H9 (cell line): Measurements from ENCODE around the gene ALDH1A1. TPM values are rescaled to one million over a fixed set of nuclear protein-coding genes. Genes with fewer than 3 reads are reported as not detected.

Experiments used
- DNase-seq: peaks from one replicate; pipeline ENCODE4 v3.0.0-alpha.2; 2017
- H2AFZ ChIP-seq: one replicate; pipeline ENCODE4 v1.6.1; 2013; ENCODE audit warnings: mild to moderate bottlenecking, low read length, control low read depth, moderate library complexity
- H2AK5ac ChIP-seq: 2 replicates; pipeline ENCODE4 v1.6.1; 2013; ENCODE audit warnings: low read length, control low read depth, mixed read lengths; ENCODE audit not compliant: insufficient read length
- H2BK120ac ChIP-seq: one replicate; pipeline ENCODE4 v1.6.1; 2013; ENCODE audit warnings: low read depth, mild to moderate bottlenecking, low read length, control low read depth, inconsistent platforms; ENCODE audit not compliant: poor library complexity, severe bottlenecking
- H2BK12ac ChIP-seq: 2 replicates; pipeline ENCODE4 v1.6.1; 2013; ENCODE audit warnings: low read length, control low read depth, mixed read lengths, low read depth; ENCODE audit not compliant: insufficient read length
- H2BK15ac ChIP-seq: 2 replicates; pipeline ENCODE4 v1.6.1; 2013; ENCODE audit warnings: low read depth, low read length, control low read depth
- H2BK20ac ChIP-seq: one replicate; pipeline ENCODE4 v1.6.1; 2013; ENCODE audit warnings: low read depth, mild to moderate bottlenecking, low read length, control low read depth, inconsistent platforms; ENCODE audit not compliant: poor library complexity, severe bottlenecking
- H2BK5ac ChIP-seq: 2 replicates; pipeline ENCODE4 v1.6.1; 2013; ENCODE audit warnings: low read length, control low read depth, mixed read lengths; ENCODE audit not compliant: insufficient read length
- H3K14ac ChIP-seq: 2 replicates; pipeline ENCODE4 v1.6.1; 2013; ENCODE audit warnings: low read length, control low read depth; ENCODE audit not compliant: insufficient read depth
- H3K18ac ChIP-seq: 2 replicates; pipeline ENCODE4 v1.6.1; 2013; ENCODE audit warnings: low read depth, mild to moderate bottlenecking, mixed read lengths, low read length, control low read depth; ENCODE audit not compliant: insufficient read length
- H3K23ac ChIP-seq: 2 replicates; pipeline ENCODE4 v1.6.1; 2013; ENCODE audit warnings: low read length, control low read depth, mixed read lengths, low read depth; ENCODE audit not compliant: insufficient read length
- H3K23me2 ChIP-seq: 2 replicates; pipeline ENCODE4 v1.6.1; 2013; ENCODE audit warnings: low read depth, mild to moderate bottlenecking, mixed read lengths, low read length, control low read depth; ENCODE audit not compliant: insufficient read length, poor library complexity, severe bottlenecking
- H3K27ac ChIP-seq: 2 replicates; pipeline ENCODE4 v1.5.1; 2013; ENCODE audit warnings: low read length, control low read depth, mixed read lengths, low read depth; ENCODE audit not compliant: insufficient read length
- H3K27me3 ChIP-seq: 2 replicates; pipeline ENCODE4 v1.6.1; 2013; ENCODE audit warnings: low read length, control low read depth, inconsistent platforms; ENCODE audit not compliant: insufficient read depth
- H3K4ac ChIP-seq: 2 replicates; pipeline ENCODE4 v1.6.1; 2013; ENCODE audit warnings: low read depth, mild to moderate bottlenecking, control low read depth, inconsistent platforms, low read length, moderate library complexity
- H3K4me1 ChIP-seq: 2 replicates; pipeline ENCODE4 v1.6.1; 2013; ENCODE audit warnings: low read length, control low read depth, inconsistent platforms; ENCODE audit not compliant: insufficient read depth
- H3K4me2 ChIP-seq: 2 replicates; pipeline ENCODE4 v1.6.1; 2013; ENCODE audit warnings: low read length, control low read depth, mixed read lengths; ENCODE audit not compliant: insufficient read length, insufficient read depth
- H3K56ac ChIP-seq: 2 replicates; pipeline ENCODE4 v1.6.1; 2013; ENCODE audit warnings: low read depth, mild to moderate bottlenecking, mixed read lengths, low read length, control low read depth; ENCODE audit not compliant: insufficient read length
- H3K79me1 ChIP-seq: 2 replicates; pipeline ENCODE4 v1.6.1; 2013; ENCODE audit warnings: low read depth, mild to moderate bottlenecking, moderate library complexity, low read length, control low read depth, inconsistent platforms; ENCODE audit not compliant: insufficient read depth, poor library complexity, severe bottlenecking
- H3K79me2 ChIP-seq: 2 replicates; pipeline ENCODE4 v1.6.1; 2013; ENCODE audit warnings: low read length, control low read depth, inconsistent platforms; ENCODE audit not compliant: insufficient read depth
- H3K9ac ChIP-seq: 2 replicates; pipeline ENCODE4 v1.6.1; 2013; ENCODE audit warnings: low read length, control low read depth, mixed read lengths; ENCODE audit not compliant: insufficient read length; ENCODE audit errors: extremely low read depth
- H3K9me3 ChIP-seq: one replicate; pipeline ENCODE4 v1.6.1; 2013; ENCODE audit warnings: low read depth, low read length, inconsistent platforms; ENCODE audit not compliant: control insufficient read depth
- H3T11ph ChIP-seq: one replicate; pipeline ENCODE4 v1.6.1; 2013; ENCODE audit warnings: mild to moderate bottlenecking, low read length, control low read depth, inconsistent platforms
- H4K20me1 ChIP-seq: one replicate; pipeline ENCODE4 v1.6.1; 2013; ENCODE audit not compliant: control insufficient read depth, insufficient read length, insufficient read depth
- H4K5ac ChIP-seq: 2 replicates; pipeline ENCODE4 v1.6.1; 2013; ENCODE audit warnings: low read depth, mild to moderate bottlenecking, mixed read lengths, low read length, control low read depth; ENCODE audit not compliant: insufficient read length
- H4K8ac ChIP-seq: replicated peaks from 2 replicates; pipeline ENCODE4 v1.6.1; 2013; ENCODE audit warnings: low read length, control low read depth, mixed read lengths, low read depth; ENCODE audit not compliant: insufficient read length
- H4K91ac ChIP-seq: 2 replicates; pipeline ENCODE4 v1.6.1; 2013; ENCODE audit warnings: low read depth, mild to moderate bottlenecking, moderate library complexity, mixed read lengths, low read length, control low read depth; ENCODE audit not compliant: insufficient read length
- H3K27ac Mint-ChIP-seq, 3 experiments: 2 replicates in 2 of 3; 3 replicates in 1 of 3; pipeline ENCODE4 v1.8.0; 2020 to 2021; ENCODE audit warnings: mixed read lengths in 3 of 3, mild to moderate bottlenecking in 1 of 3, moderate library complexity in 1 of 3
- H3K27me3 Mint-ChIP-seq: 2 replicates; pipeline ENCODE4 v1.8.0; 2021; ENCODE audit warnings: low read depth, mild to moderate bottlenecking, moderate library complexity, mixed read lengths
- H3K36me3 Mint-ChIP-seq, 3 experiments: 2 replicates in 2 of 3; 3 replicates in 1 of 3; pipeline ENCODE4 v1.8.0; 2020 to 2021; ENCODE audit warnings: low read depth in 3 of 3, mixed read lengths in 3 of 3; ENCODE audit not compliant: insufficient read depth in 1 of 3
- H3K4me1 Mint-ChIP-seq, 2 experiments: 2 replicates each; pipeline ENCODE4 v1.8.0; 2020; ENCODE audit warnings: mixed read lengths in 2 of 2
- H3K4me3 Mint-ChIP-seq, 2 experiments: 2 replicates in 1 of 2; 3 replicates in 1 of 2; pipeline ENCODE4 v1.8.0; 2020 to 2021; ENCODE audit warnings: mild to moderate bottlenecking in 2 of 2, mixed read lengths in 2 of 2, moderate library complexity in 1 of 2
- H3K9me3 Mint-ChIP-seq, 2 experiments: 2 replicates in 1 of 2; 3 replicates in 1 of 2; pipeline ENCODE4 v1.8.0; 2020; ENCODE audit warnings: mild to moderate bottlenecking in 2 of 2, mixed read lengths in 2 of 2, moderate library complexity in 1 of 2
- WGBS: extraction: QIAGEN DNeasy Blood & Tissue Kit; methylation state at CpG from one replicate; pipeline ENCODE4 v1.1.7; 2013; ENCODE audit warnings: missing lambda C conversion rate, low lambda C conversion rate, mixed read lengths; ENCODE audit not compliant: insufficient read length; ENCODE audit errors: extremely low coverage; 5-methylcytosine and 5-hydroxymethylcytosine counted together
- total RNA-seq: library from RNA; stranded (reverse); gene quantifications from 2 replicates; pipeline ENCODE4 v1.2.1, GENCODE V29; 2021
- TF ChIP-seq, protein P1 (sequence below): fragments of 200-600 bp; sonication (generic); conservative IDR thresholded peaks from 3 replicates; pipeline ENCODE4 v1.8.0; 2021; ENCODE audit warnings: antibody characterized with exemption, mild to moderate bottlenecking

Gene ALDH1A1
- total RNA-seq, 1 experiment from 2014 or later, result 1.1 TPM

DNA sequence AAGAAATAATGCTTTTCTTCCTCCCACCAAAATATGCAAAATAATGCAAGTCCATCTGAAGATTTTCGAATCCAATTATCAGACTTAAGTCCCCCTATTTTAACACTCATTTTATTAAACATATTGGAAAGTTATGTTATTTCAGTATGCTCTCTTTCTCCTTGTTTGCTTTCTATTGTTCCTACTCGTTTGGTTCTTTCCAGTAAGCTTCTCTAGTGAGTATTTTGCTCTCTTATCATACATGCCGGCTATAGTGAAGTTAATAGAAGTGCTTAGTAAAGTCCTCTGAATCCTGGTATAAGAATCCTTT, 517 bp downstream of the ALDH1A1 start:
- H4K91ac ChIP-seq, result no peak overlapping the region
- no peak overlapping the region for H3K18ac ChIP-seq
- no peak overlapping the region for H2BK120ac ChIP-seq
- no peak overlapping the region for H3K14ac ChIP-seq
- no peaks in the 10 kb centered on the region for H3K9me3 Mint-ChIP-seq
- TF ChIP-seq, protein P1, sequence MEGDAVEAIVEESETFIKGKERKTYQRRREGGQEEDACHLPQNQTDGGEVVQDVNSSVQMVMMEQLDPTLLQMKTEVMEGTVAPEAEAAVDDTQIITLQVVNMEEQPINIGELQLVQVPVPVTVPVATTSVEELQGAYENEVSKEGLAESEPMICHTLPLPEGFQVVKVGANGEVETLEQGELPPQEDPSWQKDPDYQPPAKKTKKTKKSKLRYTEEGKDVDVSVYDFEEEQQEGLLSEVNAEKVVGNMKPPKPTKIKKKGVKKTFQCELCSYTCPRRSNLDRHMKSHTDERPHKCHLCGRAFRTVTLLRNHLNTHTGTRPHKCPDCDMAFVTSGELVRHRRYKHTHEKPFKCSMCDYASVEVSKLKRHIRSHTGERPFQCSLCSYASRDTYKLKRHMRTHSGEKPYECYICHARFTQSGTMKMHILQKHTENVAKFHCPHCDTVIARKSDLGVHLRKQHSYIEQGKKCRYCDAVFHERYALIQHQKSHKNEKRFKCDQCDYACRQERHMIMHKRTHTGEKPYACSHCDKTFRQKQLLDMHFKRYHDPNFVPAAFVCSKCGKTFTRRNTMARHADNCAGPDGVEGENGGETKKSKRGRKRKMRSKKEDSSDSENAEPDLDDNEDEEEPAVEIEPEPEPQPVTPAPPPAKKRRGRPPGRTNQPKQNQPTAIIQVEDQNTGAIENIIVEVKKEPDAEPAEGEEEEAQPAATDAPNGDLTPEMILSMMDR, result no peak
- peaks cover 11 to 15% of the 10 kb centered on the region in 2 experiments for H3K4me1 Mint-ChIP-seq
- no peak overlapping the region for H2BK20ac ChIP-seq
- WGBS, result no CpG with 5 or more reads among the region's 3 CpGs
- no peak overlapping the region for H3K9ac ChIP-seq
- peaks cover 2% of the 10 kb centered on the region; the same call in 1 of the 2 replicates for H3K4me1 ChIP-seq
- no peaks in the 10 kb centered on the region for H3K79me2 ChIP-seq
- H4K5ac ChIP-seq, result no peak overlapping the region
- H3K4me2 ChIP-seq, result no peak overlapping the region
- H3K36me3 Mint-ChIP-seq, result no peaks in the 10 kb centered on the region
- H3K27ac Mint-ChIP-seq, result peak overlapping the region in 1 of 3 experiments; percentile 32; a peak in 1 of 7 replicates
- no peak for DNase-seq
- H3K79me1 ChIP-seq, result no peaks in the 10 kb centered on the region
- no peaks in the 10 kb centered on the region for H3K23me2 ChIP-seq
- no peak overlapping the region for H2BK15ac ChIP-seq
- H3T11ph ChIP-seq, result no peak overlapping the region
- H3K27me3 Mint-ChIP-seq, result no peaks in the 10 kb centered on the region
- H4K8ac ChIP-seq, result no peak overlapping the region
- no peak overlapping the region for H3K4ac ChIP-seq
- H3K27me3 ChIP-seq, result no peaks in the 10 kb centered on the region
- H3K23ac ChIP-seq, result no peak overlapping the region
- no peak overlapping the region for H3K4me3 Mint-ChIP-seq
- no peak overlapping the region for H3K56ac ChIP-seq
- no peak overlapping the region for H3K27ac ChIP-seq
- no peak overlapping the region for H2AK5ac ChIP-seq
- no peak overlapping the region for H2BK5ac ChIP-seq
- H2BK12ac ChIP-seq, result no peak overlapping the region
- H2AFZ ChIP-seq, result no peak overlapping the region
- no peaks in the 10 kb centered on the region for H4K20me1 ChIP-seq
- no peaks in the 10 kb centered on the region for H3K9me3 ChIP-seq
